Effector memory CD8-positive, alpha-beta T cell (primary cell): ENCODE data around the gene PHF1.

ENCODE experiments used
- ATAC-seq: fragments of 150-1000 bp; cut with Tn5 transposase; replicated peaks from 2 replicates; pipeline ENCODE4 v1.10.0; 2021; ENCODE audit warnings: mild to moderate bottlenecking, moderate library complexity
- DNase-seq, 3 experiments: peaks; one replicate each; pipeline ENCODE4 v3.0.0; 2021
- H3K27ac Mint-ChIP-seq, 2 donors: one replicate each; pipeline ENCODE4 v1.8.0; 2022; ENCODE audit warnings: mild to moderate bottlenecking in 2 of 2, mixed read lengths in 2 of 2, moderate library complexity in 2 of 2
- H3K27me3 Mint-ChIP-seq, 2 donors: one replicate each; pipeline ENCODE4 v1.8.0; 2022; ENCODE audit warnings: mixed read lengths in 2 of 2
- H3K36me3 Mint-ChIP-seq: one replicate; pipeline ENCODE4 v1.8.0; 2022; ENCODE audit warnings: mild to moderate bottlenecking, moderate library complexity, mixed read lengths; ENCODE audit not compliant: insufficient read depth
- H3K4me1 Mint-ChIP-seq, 2 donors: one replicate each; pipeline ENCODE4 v1.8.0; 2022; ENCODE audit warnings: low read depth in 2 of 2, mixed read lengths in 2 of 2
- H3K4me3 Mint-ChIP-seq, 2 donors: one replicate each; pipeline ENCODE4 v1.8.0; 2022; ENCODE audit warnings: mild to moderate bottlenecking in 2 of 2, mixed read lengths in 2 of 2, moderate library complexity in 2 of 2
- H3K9me3 Mint-ChIP-seq, 2 donors: one replicate each; pipeline ENCODE4 v1.8.0; 2022; ENCODE audit warnings: mixed read lengths in 2 of 2

PHF1 gene

GRCh38 chr6:33438978-33439594, 28.3 kb downstream of the PHF1 start:
- Mint-ChIP-seq H3K27ac (peak overlapping the region; percentile 3 to 49), H3K9me3 (no peaks in the 10 kb centered on the region), H3K36me3 (peaks cover 60% of the 10 kb centered on the region), H3K27me3 (no peaks in the 10 kb centered on the region), H3K4me1 (peaks cover 0 to under 1% of the 10 kb centered on the region in 2 donors), H3K4me3 (no peak overlapping the region)
- ATAC-seq (no peak), DNase-seq (no peak)

- Mint-ChIP-seq H3K36me3 (peaks cover 55% of the 10 kb centered on the region), H3K27ac (peak overlapping the region; percentile 3 to 36), H3K27me3 (no peaks in the 10 kb centered on the region), H3K4me1 (no peaks in the 10 kb centered on the region), H3K4me3 (no peak overlapping the region), H3K9me3 (no peaks in the 10 kb centered on the region)
- ATAC-seq (no peak), DNase-seq (no peak)
These were observed 29.3 kb downstream of the PHF1 start for GRCh38 chr6:33439956-33440648.

- no peak overlapping the region for H3K4me3 Mint-ChIP-seq
- DNase-seq (no peak), ATAC-seq (no peak)
- no peaks in the 10 kb centered on the region for H3K27me3 Mint-ChIP-seq
- H3K27ac Mint-ChIP-seq: peak overlapping the region; percentile 65 to 83
- no peaks in the 10 kb centered on the region for H3K4me1 Mint-ChIP-seq
- no peaks in the 10 kb centered on the region for H3K9me3 Mint-ChIP-seq
- H3K36me3 Mint-ChIP-seq: peaks cover 52% of the 10 kb centered on the region
These were observed 30.0 kb downstream of the PHF1 start for GRCh38 chr6:33440649-33441309.

- Mint-ChIP-seq H3K4me1 (no peaks in the 10 kb centered on the region), H3K36me3 (peaks cover 45% of the 10 kb centered on the region), H3K27me3 (no peaks in the 10 kb centered on the region), H3K9me3 (no peaks in the 10 kb centered on the region), H3K27ac (peak overlapping the region; percentile 65 to 83), H3K4me3 (no peak overlapping the region)
- ATAC-seq (no peak), DNase-seq (no peak)
These were observed 30.6 kb downstream of the PHF1 start for GRCh38 chr6:33441457-33441856.

GRCh38 chr6:33442283-33442682, 31.5 kb downstream of the PHF1 start:
- ATAC-seq: no peak
- Mint-ChIP-seq H3K27me3 (no peaks in the 10 kb centered on the region), H3K36me3 (peaks cover 43% of the 10 kb centered on the region), H3K4me3 (no peak overlapping the region), H3K27ac (peak overlapping the region in 1 of 2 donors; percentile 65), H3K4me1 (no peaks in the 10 kb centered on the region), H3K9me3 (no peaks in the 10 kb centered on the region)
- DNase-seq: no peak

GRCh38 chr6:33443025-33443424, 32.2 kb downstream of the PHF1 start:
- no peak overlapping the region for H3K27ac Mint-ChIP-seq
- ATAC-seq: no peak
- H3K9me3 Mint-ChIP-seq: no peaks in the 10 kb centered on the region
- H3K4me3 Mint-ChIP-seq: no peak overlapping the region
- no peaks in the 10 kb centered on the region for H3K4me1 Mint-ChIP-seq
- H3K27me3 Mint-ChIP-seq: no peaks in the 10 kb centered on the region
- H3K36me3 Mint-ChIP-seq: peaks cover 40% of the 10 kb centered on the region
- no peak for DNase-seq

- Mint-ChIP-seq H3K36me3 (peaks cover 33% of the 10 kb centered on the region), H3K27me3 (no peaks in the 10 kb centered on the region), H3K4me1 (peaks cover 3 to 4% of the 10 kb centered on the region in 2 donors), H3K9me3 (no peaks in the 10 kb centered on the region), H3K4me3 (no peak overlapping the region), H3K27ac (peak overlapping the region in 1 of 2 donors; percentile 63)
- DNase-seq: no peak
- ATAC-seq: no peak
These were observed 33.0 kb downstream of the PHF1 start for GRCh38 chr6:33443619-33444504.

GRCh38 chr6:33445119-33445603, 34.3 kb downstream of the PHF1 start:
- H3K4me3 Mint-ChIP-seq: no peak overlapping the region
- peaks cover 24% of the 10 kb centered on the region for H3K36me3 Mint-ChIP-seq
- no peaks in the 10 kb centered on the region for H3K27me3 Mint-ChIP-seq
- peak overlapping the region in 1 of 2 donors; percentile 77 for H3K27ac Mint-ChIP-seq
- H3K4me1 Mint-ChIP-seq: peaks cover 6 to 13% of the 10 kb centered on the region in 2 donors
- DNase-seq: no peak
- H3K9me3 Mint-ChIP-seq: no peaks in the 10 kb centered on the region
- ATAC-seq: peak; percentile 12

GRCh38 chr6:33446356-33446755, 35.5 kb downstream of the PHF1 start:
- peaks cover 6 to 13% of the 10 kb centered on the region in 2 donors for H3K4me1 Mint-ChIP-seq
- no peaks in the 10 kb centered on the region for H3K27me3 Mint-ChIP-seq
- no peaks in the 10 kb centered on the region for H3K9me3 Mint-ChIP-seq
- DNase-seq: no peak
- peak overlapping the region in 1 of 2 donors; percentile 78 for H3K27ac Mint-ChIP-seq
- H3K36me3 Mint-ChIP-seq: peaks cover 21% of the 10 kb centered on the region
- no peak for ATAC-seq
- H3K4me3 Mint-ChIP-seq: no peak overlapping the region

GRCh38 chr6:33450434-33450833, 39.6 kb downstream of the PHF1 start:
- Mint-ChIP-seq H3K4me3 (no peak overlapping the region), H3K27ac (no peak overlapping the region), H3K9me3 (no peaks in the 10 kb centered on the region), H3K4me1 (peaks cover 25 to 43% of the 10 kb centered on the region in 2 donors), H3K36me3 (peaks cover 30% of the 10 kb centered on the region), H3K27me3 (no peaks in the 10 kb centered on the region)
- no peak for ATAC-seq
- no peak for DNase-seq

GRCh38 chr6:33451606-33452005, 40.8 kb downstream of the PHF1 start:
- peak overlapping the region; percentile 62 to 93 for H3K27ac Mint-ChIP-seq
- peaks cover 38% of the 10 kb centered on the region for H3K36me3 Mint-ChIP-seq
- no peaks in the 10 kb centered on the region for H3K9me3 Mint-ChIP-seq
- peaks cover 29 to 49% of the 10 kb centered on the region in 2 donors for H3K4me1 Mint-ChIP-seq
- H3K4me3 Mint-ChIP-seq: no peak overlapping the region
- H3K27me3 Mint-ChIP-seq: no peaks in the 10 kb centered on the region
- ATAC-seq (no peak), DNase-seq (no peak)

- Mint-ChIP-seq H3K9me3 (no peaks in the 10 kb centered on the region), H3K36me3 (peaks cover 36% of the 10 kb centered on the region), H3K4me3 (peak overlapping the region in 1 of 2 donors; percentile 14), H3K4me1 (peaks cover 29 to 49% of the 10 kb centered on the region in 2 donors), H3K27me3 (no peaks in the 10 kb centered on the region), H3K27ac (peak overlapping the region; percentile 93 to 95)
- DNase-seq (no peak), ATAC-seq (no peak)
These were observed 41.7 kb downstream of the PHF1 start for GRCh38 chr6:33452496-33452895.
